ENCODE results near the gene MFAP5.

MFAP5 gene

GRCh38 chr12:8662593-8662992 lies at the start of gene MFAP5:
Gene MFAP5 (minus strand): TSS chr12:8662826. CDS start chr12:8662104, 722 bp downstream.
- no peak for DNase-seq (ENCODE audit: low read depth in 2 of 2)

GRCh38 chr12:8709124-8709830 lies 46.7 kb upstream of the MFAP5 start:
- DNase-seq (ENCODE audit: low read depth in 2 of 2), result no peak

- DNase-seq (ENCODE audit: low read depth in 2 of 2), result no peak
Observed at GRCh38 chr12:8702159-8702558, 39.5 kb upstream of the MFAP5 start.

GRCh38 chr12:8701046-8701660 lies 38.5 kb upstream of the MFAP5 start:
- no peak for DNase-seq (ENCODE audit: low read depth in 2 of 2)

DNA sequence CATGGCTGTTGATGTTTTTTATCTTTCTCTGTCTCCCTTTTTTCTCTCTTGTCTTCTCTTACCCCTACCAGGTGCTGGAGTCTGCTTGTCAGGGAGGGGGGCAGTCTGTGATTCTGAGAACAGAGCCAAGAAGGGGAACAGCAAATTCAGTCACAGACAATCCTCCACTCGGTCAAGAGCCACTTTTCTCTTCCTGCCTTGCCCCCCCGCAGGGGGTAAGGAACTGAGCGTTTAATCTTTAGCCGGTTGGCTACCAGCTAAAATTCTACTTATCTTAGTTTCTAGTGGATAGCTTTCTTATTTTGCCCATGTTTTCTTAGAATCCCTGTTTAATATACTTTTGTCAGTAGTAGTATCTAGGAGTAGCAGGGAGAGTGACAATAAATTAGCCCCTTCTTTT lies 37.1 kb upstream of the MFAP5 start:
- no peak for DNase-seq (ENCODE audit: low read depth in 2 of 2)

DNA sequence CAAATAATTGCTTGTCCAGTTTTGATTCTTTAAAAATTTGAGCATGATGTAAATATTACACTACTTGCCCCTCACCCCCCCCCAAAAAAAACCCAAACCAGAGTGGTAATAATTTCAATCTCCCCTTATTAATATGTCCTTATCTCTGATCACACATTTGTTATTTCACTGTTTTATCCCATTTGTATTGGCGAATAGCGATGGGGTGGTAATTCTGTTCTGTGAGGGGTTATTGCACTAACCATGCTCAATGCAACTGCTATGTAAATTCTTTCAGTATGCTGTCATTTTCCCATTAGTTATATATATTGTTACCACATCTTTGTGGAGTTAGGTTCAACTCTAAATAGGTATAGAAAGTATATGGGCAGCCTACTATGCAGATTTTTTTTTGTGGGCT lies 36.3 kb upstream of the MFAP5 start:
- no peak for DNase-seq (ENCODE audit: low read depth in 2 of 2)

GRCh38 chr12:8698132-8698851 lies 35.7 kb upstream of the MFAP5 start:
- DNase-seq (ENCODE audit: low read depth in 2 of 2), result peak; percentile 20 to 27

GRCh38 chr12:8697476-8698131 lies 35.0 kb upstream of the MFAP5 start, which contains the start of gene RIMKLB:
Gene RIMKLB (plus strand): TSS chr12:8697991. CDS start chr12:8713867, 15,876 bp downstream.
- DNase-seq (ENCODE audit: low read depth in 2 of 2), result peak; percentile 68 to 69

DNA sequence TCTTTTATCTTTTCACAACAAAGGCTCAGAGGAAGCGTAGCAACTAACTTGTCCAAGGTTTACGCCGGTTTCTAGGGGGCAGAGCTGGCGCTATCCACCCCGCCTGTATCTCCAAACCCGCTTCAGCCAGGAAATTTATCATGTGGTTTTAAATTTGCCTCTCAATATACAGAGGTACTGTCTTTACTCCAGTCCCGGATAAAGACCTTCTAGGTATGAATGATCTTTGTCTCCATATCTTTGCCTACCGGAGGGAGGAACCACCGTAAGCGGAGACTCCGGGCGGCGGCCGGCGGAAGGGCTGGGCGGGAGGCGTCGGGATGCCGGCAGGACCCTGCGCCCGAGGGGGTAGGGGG lies 34.5 kb upstream of the MFAP5 start:
- no peak for DNase-seq (ENCODE audit: low read depth in 2 of 2)

DNA sequence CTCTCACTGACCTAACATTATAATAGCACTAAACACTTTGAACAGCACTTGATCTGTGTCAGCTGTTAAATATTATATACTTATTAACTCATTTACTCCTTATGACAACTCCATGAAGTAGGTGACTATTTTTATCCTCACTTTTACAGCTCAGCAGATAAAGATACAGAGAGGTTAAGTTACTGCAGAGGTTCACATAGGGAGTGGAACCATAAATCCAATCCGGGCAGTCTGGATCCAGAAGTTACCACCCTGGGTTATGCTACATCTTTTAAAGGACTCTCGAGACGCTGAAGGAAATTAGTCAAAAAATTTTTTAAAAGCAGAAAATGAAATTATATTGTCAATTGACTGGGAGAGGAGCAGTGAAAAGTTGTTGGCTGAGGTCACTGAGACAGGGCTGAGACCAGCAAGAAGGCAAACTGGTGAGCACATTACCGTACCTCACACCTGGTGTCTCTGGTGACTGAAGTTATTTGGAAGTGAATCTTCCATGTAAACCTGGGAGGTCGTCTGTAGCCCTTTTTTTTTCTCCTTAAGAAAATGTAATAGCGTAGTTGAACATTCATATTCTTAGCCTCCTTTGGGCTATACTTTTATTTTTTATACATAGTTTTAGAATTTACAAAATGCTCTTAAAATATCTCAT lies 33.9 kb upstream of the MFAP5 start:
- no peak for DNase-seq (ENCODE audit: low read depth in 2 of 2)

- DNase-seq (ENCODE audit: low read depth in 2 of 2), result no peak
Observed at GRCh38 chr12:8695116-8695515, 32.5 kb upstream of the MFAP5 start.

DNA sequence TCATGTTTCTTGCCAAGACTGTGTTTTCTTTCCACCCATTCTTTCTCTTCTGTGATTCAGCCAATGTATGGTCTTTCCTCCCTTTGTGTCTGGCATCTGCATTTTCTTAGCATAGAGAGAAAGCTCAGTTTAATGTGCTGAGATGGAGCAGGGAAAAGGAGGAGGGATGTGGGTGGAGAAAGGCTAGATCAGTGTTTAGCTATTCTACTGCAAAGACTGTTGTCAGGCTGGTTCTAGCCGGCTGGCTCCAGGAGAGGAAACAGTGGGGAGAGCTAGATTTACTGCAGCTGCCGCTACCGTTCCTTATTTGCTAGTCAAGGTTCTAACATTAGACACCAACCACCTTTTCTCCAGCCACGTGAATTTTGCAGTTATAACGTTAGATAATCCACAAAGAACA lies 29.9 kb upstream of the MFAP5 start:
- DNase-seq (ENCODE audit: low read depth in 2 of 2), result no peak

- no peak for DNase-seq (ENCODE audit: low read depth in 2 of 2)
Observed at GRCh38 chr12:8689681-8690080, 27.1 kb upstream of the MFAP5 start.

DNA sequence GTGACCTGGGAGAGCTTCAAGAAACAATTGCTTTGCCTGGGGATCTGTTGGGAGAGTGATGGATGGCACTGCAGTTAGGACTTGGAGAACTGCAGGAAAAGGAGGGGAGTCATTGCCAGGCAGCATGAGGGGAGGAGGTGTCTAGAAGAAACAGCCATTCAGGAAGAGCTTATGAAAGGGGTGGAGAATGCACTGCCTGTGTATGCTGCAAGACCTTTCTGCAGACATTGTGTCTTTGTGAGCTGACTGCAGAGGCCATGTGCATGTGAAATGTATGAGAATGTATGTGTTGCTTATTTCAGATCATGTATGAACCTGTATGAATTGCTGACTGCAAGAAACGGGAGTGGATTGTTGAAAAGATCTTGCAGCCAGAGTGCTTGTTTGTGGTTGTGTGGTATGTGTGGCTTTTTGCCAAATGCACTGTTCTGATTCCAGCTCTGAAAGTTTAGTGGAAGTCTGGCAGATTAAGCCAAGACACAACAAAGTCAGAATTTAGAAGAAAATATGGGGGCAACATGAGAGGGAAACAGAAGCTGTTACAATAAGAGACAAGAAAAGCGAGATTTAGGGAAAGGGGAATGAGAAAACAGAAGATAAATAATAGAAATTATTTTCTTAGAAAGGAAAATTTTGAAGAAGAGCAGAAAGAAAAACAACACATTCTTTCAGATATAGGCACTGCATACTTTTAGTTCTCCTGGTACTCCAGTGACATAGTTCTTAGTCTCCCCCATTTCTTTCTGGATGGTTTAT lies 25.4 kb upstream of the MFAP5 start:
- no peak for DNase-seq (ENCODE audit: low read depth in 2 of 2)

- DNase-seq (ENCODE audit: low read depth in 2 of 2), result no peak
Observed at GRCh38 chr12:8685051-8685450, 22.4 kb upstream of the MFAP5 start.

DNA sequence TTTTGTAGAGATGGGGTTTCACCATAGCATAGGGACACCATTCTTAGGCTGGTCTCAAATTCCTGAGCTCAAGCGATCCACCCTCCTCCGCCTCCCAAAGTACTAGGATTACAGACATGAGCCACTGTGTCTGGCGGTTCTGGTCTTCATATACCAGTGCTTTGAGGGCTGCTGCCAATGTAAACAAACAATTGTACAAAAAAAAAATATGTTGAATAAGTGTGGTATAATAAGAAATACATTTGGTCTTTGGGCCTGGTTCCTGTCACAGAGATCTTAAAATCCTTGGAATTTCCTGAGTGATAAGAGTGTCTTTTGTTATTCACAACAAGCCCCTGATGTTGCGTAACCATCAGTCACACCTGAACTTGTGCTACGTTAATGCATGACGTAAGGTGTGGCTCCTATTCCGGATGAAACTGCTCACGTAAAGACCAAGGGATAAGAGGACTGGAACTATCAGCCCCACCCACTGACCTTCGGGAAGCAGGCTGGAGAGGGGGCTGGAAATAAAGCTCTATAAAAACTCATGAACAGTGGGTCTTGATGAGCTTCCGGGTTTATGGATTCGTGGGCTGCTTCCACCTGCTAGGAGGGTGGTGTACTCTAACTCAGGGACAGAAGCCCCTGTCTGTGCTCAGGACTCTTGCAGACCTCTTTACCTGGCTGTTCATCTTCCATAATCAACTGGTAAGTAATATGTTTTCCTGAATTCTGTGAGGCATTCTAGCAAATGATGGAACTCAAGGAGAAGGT lies 18.7 kb upstream of the MFAP5 start:
- no peak for DNase-seq (ENCODE audit: low read depth in 2 of 2)

- DNase-seq (ENCODE audit: low read depth in 2 of 2), result no peak
Observed at GRCh38 chr12:8680533-8680932, 17.9 kb upstream of the MFAP5 start.

- no peak for DNase-seq (ENCODE audit: low read depth in 2 of 2)
Observed at GRCh38 chr12:8678661-8679111, 16.1 kb upstream of the MFAP5 start.

GRCh38 chr12:8677362-8677761 lies 14.7 kb upstream of the MFAP5 start:
- DNase-seq (ENCODE audit: low read depth in 2 of 2), result no peak

GRCh38 chr12:8676651-8677050 lies 14.0 kb upstream of the MFAP5 start:
- no peak for DNase-seq (ENCODE audit: low read depth in 2 of 2)
